ENCODE results near the gene PDE4B. TPM values are rescaled to one million over a fixed set of nuclear protein-coding genes. Genes with fewer than 3 reads are reported as not detected.

The PDE4B gene
- total and polyA plus RNA-seq, 2 of the 13 experiments (the other 11 are each of a cell fraction or from before 2014, with no cell fraction given): not detected

GRCh38 chr1:65990161-65990560, 197.5 kb downstream of the PDE4B start (continued):
- TF ChIP-seq, protein P1, sequence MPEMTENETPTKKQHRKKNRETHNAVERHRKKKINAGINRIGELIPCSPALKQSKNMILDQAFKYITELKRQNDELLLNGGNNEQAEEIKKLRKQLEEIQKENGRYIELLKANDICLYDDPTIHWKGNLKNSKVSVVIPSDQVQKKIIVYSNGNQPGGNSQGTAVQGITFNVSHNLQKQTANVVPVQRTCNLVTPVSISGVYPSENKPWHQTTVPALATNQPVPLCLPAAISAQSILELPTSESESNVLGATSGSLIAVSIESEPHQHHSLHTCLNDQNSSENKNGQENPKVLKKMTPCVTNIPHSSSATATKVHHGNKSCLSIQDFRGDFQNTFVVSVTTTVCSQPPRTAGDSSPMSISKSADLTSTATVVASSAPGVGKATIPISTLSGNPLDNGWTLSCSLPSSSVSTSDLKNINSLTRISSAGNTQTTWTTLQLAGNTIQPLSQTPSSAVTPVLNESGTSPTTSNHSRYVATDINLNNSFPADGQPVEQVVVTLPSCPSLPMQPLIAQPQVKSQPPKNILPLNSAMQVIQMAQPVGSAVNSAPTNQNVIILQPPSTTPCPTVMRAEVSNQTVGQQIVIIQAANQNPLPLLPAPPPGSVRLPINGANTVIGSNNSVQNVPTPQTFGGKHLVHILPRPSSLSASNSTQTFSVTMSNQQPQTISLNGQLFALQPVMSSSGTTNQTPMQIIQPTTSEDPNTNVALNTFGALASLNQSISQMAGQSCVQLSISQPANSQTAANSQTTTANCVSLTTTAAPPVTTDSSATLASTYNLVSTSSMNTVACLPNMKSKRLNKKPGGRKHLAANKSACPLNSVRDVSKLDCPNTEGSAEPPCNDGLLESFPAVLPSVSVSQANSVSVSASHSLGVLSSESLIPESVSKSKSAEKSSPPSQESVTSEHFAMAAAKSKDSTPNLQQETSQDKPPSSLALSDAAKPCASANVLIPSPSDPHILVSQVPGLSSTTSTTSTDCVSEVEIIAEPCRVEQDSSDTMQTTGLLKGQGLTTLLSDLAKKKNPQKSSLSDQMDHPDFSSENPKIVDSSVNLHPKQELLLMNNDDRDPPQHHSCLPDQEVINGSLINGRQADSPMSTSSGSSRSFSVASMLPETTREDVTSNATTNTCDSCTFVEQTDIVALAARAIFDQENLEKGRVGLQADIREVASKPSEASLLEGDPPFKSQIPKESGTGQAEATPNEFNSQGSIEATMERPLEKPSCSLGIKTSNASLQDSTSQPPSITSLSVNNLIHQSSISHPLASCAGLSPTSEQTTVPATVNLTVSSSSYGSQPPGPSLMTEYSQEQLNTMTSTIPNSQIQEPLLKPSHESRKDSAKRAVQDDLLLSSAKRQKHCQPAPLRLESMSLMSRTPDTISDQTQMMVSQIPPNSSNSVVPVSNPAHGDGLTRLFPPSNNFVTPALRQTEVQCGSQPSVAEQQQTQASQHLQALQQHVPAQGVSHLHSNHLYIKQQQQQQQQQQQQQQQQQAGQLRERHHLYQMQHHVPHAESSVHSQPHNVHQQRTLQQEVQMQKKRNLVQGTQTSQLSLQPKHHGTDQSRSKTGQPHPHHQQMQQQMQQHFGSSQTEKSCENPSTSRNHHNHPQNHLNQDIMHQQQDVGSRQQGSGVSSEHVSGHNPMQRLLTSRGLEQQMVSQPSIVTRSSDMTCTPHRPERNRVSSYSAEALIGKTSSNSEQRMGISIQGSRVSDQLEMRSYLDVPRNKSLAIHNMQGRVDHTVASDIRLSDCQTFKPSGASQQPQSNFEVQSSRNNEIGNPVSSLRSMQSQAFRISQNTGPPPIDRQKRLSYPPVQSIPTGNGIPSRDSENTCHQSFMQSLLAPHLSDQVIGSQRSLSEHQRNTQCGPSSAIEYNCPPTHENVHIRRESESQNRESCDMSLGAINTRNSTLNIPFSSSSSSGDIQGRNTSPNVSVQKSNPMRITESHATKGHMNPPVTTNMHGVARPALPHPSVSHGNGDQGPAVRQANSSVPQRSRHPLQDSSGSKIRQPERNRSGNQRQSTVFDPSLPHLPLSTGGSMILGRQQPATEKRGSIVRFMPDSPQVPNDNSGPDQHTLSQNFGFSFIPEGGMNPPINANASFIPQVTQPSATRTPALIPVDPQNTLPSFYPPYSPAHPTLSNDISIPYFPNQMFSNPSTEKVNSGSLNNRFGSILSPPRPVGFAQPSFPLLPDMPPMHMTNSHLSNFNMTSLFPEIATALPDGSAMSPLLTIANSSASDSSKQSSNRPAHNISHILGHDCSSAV (CRISPR knock-in tag; IDR thresholded peaks at IDR 0.05; ENCODE audit: borderline replicate concordance): no peak
- TF ChIP-seq HNRNPUL1 (IDR thresholded peaks at IDR 0.05; ENCODE audit: low read depth, low read length) (no peak), SIX1 (CRISPR knock-in tag; IDR thresholded peaks at IDR 0.05; ENCODE audit: borderline replicate concordance) (no peak), JARID2 (CRISPR knock-in tag; IDR thresholded peaks at IDR 0.05; ENCODE audit: insufficient replicate concordance) (no peak), ARNT (IDR thresholded peaks at IDR 0.05) (no peak)

DNA sequence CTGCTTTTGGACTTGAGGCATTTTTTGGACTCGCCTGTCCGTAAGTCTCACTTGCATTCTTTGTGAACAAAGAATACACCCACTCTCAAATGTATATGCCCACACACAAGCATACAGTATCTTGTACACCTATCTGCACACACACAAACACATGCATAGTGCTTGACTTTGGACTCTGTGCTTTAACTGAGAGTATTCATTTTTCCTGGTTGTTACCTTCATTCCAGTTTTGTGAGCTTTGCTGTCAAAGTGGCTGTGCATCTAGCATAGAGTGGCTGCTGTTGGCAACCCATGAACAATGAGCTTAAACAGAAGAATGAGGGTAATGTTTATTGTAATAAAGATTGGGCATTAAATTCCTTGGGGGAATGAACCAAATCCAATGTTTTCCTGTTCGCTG, 199.0 kb downstream of the PDE4B start:
- no peak overlapping the region for H2AFZ ChIP-seq (ENCODE audit: low read length)
- no peaks in the 10 kb centered on the region for H3K9me3 ChIP-seq (ENCODE audit: low read length)
- no peak for ATAC-seq
- no peak overlapping the region for H3K27ac ChIP-seq (ENCODE audit: extremely low read length, insufficient read depth, low read length)
- no peak for DNase-seq (ENCODE audit: low spot score)
- in situ Hi-C loops (cut with HindIII; ENCODE audit: extremely low pct_ligation_motif_present, low pct_unique_long_range_greater_than_20kb): no loop called here
- ChIA-PET CTCF (ENCODE audit: low intra/inter-chr PET ratio, low total read pairs) (no interaction called here), POLR2A (no interaction called here)
- no peak for FAIRE-seq
- no peak overlapping the region for H3K4me3 ChIP-seq (replicated peaks in 1 of 3; ENCODE audit: insufficient read depth in 1 of 3, low read depth in 2 of 3, low read length in 3 of 3)
- no peaks in the 10 kb centered on the region for H3K79me2 ChIP-seq (ENCODE audit: insufficient read depth, low read length)
- intact Hi-C loops (cut with micrococcal nuclease; ENCODE audit: unreplicated experiment): no loop called here
- 14% methylated on average over 3 of the region's 3 CpGs for WGBS (ENCODE audit: low lambda C conversion rate)
- H3K27me3 ChIP-seq (ENCODE audit: control insufficient read depth in 1 of 2, insufficient read depth in 2 of 2, low read length in 2 of 2): no peaks in the 10 kb centered on the region
- no peak overlapping the region for H3K4me2 ChIP-seq (ENCODE audit: low read depth, low read length)
- no peak overlapping the region for H3K9ac ChIP-seq (ENCODE audit: insufficient read depth, low read depth, low read length)
- no peaks in the 10 kb centered on the region for H3K4me1 ChIP-seq (ENCODE audit: insufficient read depth, low read length)
- H3K36me3 ChIP-seq (replicated peaks in 1 of 2; ENCODE audit: control insufficient read depth in 1 of 2, insufficient read depth in 2 of 2, low read length in 2 of 2): no peaks in the 10 kb centered on the region
- no peaks in the 10 kb centered on the region for H4K20me1 ChIP-seq (ENCODE audit: insufficient read depth, low read length)
- no TSS peak for BruUV-seq (replicated peaks)
- TF ChIP-seq ZNF790 (CRISPR knock-in tag; IDR thresholded peaks at IDR 0.05; ENCODE audit: borderline replicate concordance) (no peak), AKNA (CRISPR knock-in tag; IDR thresholded peaks at IDR 0.05; ENCODE audit: borderline replicate concordance) (no peak), LCORL (IDR thresholded peaks at IDR 0.05) (no peak), LCORL (CRISPR knock-in tag; IDR thresholded peaks at IDR 0.05) (no peak), SP4 (CRISPR knock-in tag; IDR thresholded peaks at IDR 0.05) (no peak)

All from HepG2 (cell line).